Right atrium auricular region (tissue), 2 donors: Measurements from ENCODE around the gene COCH. TPM values are rescaled to one million over a fixed set of nuclear protein-coding genes. Genes with fewer than 3 reads are reported as not detected.
A peak's percentile ranks its signal among the peaks of the same experiment; 100 is the strongest.

Experiments
- DNase-seq: peaks from one replicate; pipeline ENCODE4 v3.0.0-alpha.2; 2019; ENCODE audit warnings: low spot score
- H3K27ac ChIP-seq, 2 donors: fragments of 200-600 bp; sonication (generic); 1 replicate in 1 of 2; 2 replicates in 1 of 2; pipeline ENCODE4 v1.5.1; 2016 to 2019
- H3K27me3 ChIP-seq, 2 donors: fragments of 200-600 bp; sonication (generic); one replicate each; pipeline versions ENCODE4 v1.5.1 to v1.6.0; 2017 to 2019
- H3K36me3 ChIP-seq: fragments of 200-600 bp; sonication (generic); one replicate; pipeline ENCODE4 v1.5.1; 2016
- H3K4me1 ChIP-seq, 2 donors: fragments of 200-600 bp; sonication (generic); one replicate each; pipeline versions ENCODE4 v1.5.1 to v1.6.0; 2017 to 2019
- H3K4me3 ChIP-seq, 2 donors: fragments of 200-600 bp; sonication (generic); 1 replicate in 1 of 2; 2 replicates in 1 of 2; pipeline ENCODE4 v1.5.1; 2017 to 2019; ENCODE audit warnings: mild to moderate bottlenecking in 1 of 2, moderate library complexity in 1 of 2
- H3K9me3 ChIP-seq, 2 donors: fragments of 200-600 bp; sonication (generic); one replicate each; pipeline ENCODE4 v1.5.1; 2019
- total RNA-seq, 2 donors: library from RNA; depleted of rRNA; stranded (reverse); fragments of >200 nt; gene quantifications; one replicate each; pipeline ENCODE4 v1.1.0, GENCODE V29; 2016
- TF ChIP-seq, protein P1 (sequence below), 2 donors: fragments of 200-600 bp; sonication (generic); IDR thresholded peaks; one replicate each; pipeline ENCODE4 v1.5.1; 2019; ENCODE audit warnings: antibody characterized with exemption in 2 of 2

Gene COCH
- total RNA-seq, 2 donors from 2014 or later: 0.47 to 1.6 TPM

DNA sequence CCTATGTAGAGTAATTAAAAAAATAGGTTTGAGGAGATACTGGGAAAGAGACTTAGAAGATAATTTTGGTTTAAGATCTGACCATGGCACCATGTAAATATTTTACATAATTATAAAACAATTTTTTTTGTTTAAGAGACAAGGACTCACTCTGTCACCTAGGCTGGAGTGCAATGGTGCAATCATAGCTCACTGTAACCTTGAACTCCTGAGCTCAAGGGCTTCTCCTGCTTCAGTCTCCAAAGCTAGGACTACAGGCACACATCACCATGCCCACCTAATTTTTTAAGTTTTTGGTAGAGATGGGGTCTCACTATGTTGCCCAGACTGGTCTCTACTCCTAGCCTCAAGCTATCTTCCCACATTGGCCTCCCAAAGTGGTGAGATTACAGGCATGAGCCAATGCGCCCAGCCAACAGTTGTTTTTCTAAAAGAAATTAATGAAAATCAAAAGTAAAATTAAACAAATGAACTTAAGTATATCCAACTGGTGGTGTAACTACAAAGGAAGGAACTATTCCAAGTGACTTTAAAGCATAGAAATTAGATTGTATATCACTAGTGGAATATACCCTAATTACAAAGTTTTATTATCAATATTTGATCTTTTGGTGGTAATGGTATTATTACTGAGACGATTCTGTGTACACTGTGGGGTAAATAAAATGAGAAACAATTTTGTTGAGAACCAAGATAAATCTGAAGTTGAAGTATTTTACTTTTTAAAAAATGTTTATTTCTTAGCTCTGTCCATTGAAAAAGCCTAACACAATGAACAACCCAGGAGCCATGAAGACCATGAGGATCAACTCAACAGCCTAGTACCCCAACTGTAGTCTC is 29.1 kb downstream of the COCH start:
- H3K4me1 ChIP-seq: no peaks in the 10 kb centered on the region
- TF ChIP-seq, protein P1, sequence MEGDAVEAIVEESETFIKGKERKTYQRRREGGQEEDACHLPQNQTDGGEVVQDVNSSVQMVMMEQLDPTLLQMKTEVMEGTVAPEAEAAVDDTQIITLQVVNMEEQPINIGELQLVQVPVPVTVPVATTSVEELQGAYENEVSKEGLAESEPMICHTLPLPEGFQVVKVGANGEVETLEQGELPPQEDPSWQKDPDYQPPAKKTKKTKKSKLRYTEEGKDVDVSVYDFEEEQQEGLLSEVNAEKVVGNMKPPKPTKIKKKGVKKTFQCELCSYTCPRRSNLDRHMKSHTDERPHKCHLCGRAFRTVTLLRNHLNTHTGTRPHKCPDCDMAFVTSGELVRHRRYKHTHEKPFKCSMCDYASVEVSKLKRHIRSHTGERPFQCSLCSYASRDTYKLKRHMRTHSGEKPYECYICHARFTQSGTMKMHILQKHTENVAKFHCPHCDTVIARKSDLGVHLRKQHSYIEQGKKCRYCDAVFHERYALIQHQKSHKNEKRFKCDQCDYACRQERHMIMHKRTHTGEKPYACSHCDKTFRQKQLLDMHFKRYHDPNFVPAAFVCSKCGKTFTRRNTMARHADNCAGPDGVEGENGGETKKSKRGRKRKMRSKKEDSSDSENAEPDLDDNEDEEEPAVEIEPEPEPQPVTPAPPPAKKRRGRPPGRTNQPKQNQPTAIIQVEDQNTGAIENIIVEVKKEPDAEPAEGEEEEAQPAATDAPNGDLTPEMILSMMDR (IDR thresholded peaks at IDR 0.05): no peak
- peaks cover 31% of the 10 kb centered on the region for H3K36me3 ChIP-seq
- no peak overlapping the region for H3K4me3 ChIP-seq
- H3K27me3 ChIP-seq: no peaks in the 10 kb centered on the region
- H3K27ac ChIP-seq: no peak overlapping the region
- no peaks in the 10 kb centered on the region for H3K9me3 ChIP-seq
- no peak for DNase-seq

- TF ChIP-seq, protein P1 (IDR thresholded peaks at IDR 0.05): peak; percentile 11 to 30
- H3K9me3 ChIP-seq: no peaks in the 10 kb centered on the region
- DNase-seq: no peak
- H3K4me1 ChIP-seq: no peaks in the 10 kb centered on the region
- H3K27me3 ChIP-seq: no peaks in the 10 kb centered on the region
- no peak overlapping the region for H3K4me3 ChIP-seq
- peaks cover 44% of the 10 kb centered on the region for H3K36me3 ChIP-seq
- H3K27ac ChIP-seq: no peak overlapping the region
Observed at GRCh38 chr14:30906752-30907658, 32.6 kb downstream of the COCH start.

DNA sequence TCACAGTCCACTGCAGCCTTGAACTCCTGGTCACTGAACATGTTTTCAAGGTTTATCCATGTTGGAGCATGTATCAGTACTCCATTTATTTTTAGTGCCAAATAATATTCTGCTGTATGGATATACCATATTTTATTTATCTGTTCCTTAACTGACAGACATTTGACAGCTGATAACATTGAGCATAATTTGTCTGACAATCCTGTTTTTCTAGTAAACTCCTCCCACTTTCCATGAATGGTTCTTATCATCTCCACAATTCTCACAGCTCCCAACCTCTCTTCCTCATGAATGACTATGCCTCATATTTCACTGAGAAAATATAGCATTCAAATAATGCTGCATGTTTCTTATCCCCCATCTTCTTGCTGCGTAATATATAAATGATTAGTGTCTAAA is 33.3 kb downstream of the COCH start:
- H3K4me3 ChIP-seq: no peak overlapping the region
- H3K27ac ChIP-seq: no peak overlapping the region
- DNase-seq: no peak
- H3K36me3 ChIP-seq: peaks cover 44% of the 10 kb centered on the region
- TF ChIP-seq, protein P1 (IDR thresholded peaks at IDR 0.05): no peak
- no peaks in the 10 kb centered on the region for H3K4me1 ChIP-seq
- no peaks in the 10 kb centered on the region for H3K9me3 ChIP-seq
- H3K27me3 ChIP-seq: no peaks in the 10 kb centered on the region

DNA sequence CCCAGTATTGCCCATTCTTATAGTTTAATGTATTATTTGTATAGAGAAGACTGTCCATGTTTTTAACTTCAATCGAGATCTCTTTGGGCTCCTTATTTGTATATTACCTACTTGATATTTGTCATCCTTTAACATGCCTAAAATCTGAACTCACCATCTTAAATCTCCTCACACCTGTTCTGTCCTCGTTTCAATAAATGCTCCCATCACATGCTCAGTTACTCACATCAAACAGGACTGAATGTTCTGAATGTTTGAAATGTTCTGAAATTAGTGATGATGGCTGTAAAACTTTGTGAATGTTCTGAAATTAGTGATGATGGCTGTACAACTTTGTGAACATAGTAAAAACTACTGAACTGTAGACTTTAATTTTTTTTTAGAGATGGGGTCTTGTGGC is 34.5 kb downstream of the COCH start:
- no peaks in the 10 kb centered on the region for H3K4me1 ChIP-seq
- TF ChIP-seq, protein P1 (IDR thresholded peaks at IDR 0.05): no peak
- no peaks in the 10 kb centered on the region for H3K27me3 ChIP-seq
- H3K4me3 ChIP-seq: no peak overlapping the region
- H3K9me3 ChIP-seq: no peaks in the 10 kb centered on the region
- peaks cover 44% of the 10 kb centered on the region for H3K36me3 ChIP-seq
- DNase-seq: no peak
- no peak overlapping the region for H3K27ac ChIP-seq

- H3K36me3 ChIP-seq: peaks cover 16% of the 10 kb centered on the region
- no peaks in the 10 kb centered on the region for H3K4me1 ChIP-seq
- H3K27me3 ChIP-seq: no peaks in the 10 kb centered on the region
- H3K9me3 ChIP-seq: no peaks in the 10 kb centered on the region
- H3K27ac ChIP-seq: no peak overlapping the region
- TF ChIP-seq, protein P1 (IDR thresholded peaks at IDR 0.05): no peak
- DNase-seq: no peak
- H3K4me3 ChIP-seq: no peak overlapping the region
Observed at GRCh38 chr14:30914812-30915211, 40.5 kb downstream of the COCH start.
